HuH-7.5 (cell line): ENCODE results near the gene GREM2.

Experiments
- DNase-seq: peaks from one replicate; pipeline ENCODE4 v3.0.0; 2011; ENCODE audit warnings: low spot score

Gene GREM2

DNA sequence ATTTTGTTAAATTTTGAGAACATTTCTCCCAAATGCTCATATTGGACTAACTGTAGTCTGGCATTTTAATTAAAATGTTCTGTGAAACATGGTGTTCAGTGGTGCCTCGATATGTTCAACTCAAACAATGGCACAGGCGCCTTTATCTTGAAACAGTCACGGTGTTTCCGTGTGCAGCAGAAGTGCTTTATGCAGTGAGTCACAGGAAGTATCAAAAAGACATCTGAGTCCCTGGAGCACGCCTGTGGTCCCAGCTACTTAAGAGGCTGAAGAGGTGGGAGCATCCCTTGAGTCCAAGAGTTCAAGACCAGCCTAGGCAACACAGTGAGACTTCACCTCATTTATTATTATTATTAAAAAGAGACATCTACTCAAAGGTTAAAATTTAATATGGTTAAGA is 52.2 kb downstream of the GREM2 start:
- no peak for DNase-seq

DNA sequence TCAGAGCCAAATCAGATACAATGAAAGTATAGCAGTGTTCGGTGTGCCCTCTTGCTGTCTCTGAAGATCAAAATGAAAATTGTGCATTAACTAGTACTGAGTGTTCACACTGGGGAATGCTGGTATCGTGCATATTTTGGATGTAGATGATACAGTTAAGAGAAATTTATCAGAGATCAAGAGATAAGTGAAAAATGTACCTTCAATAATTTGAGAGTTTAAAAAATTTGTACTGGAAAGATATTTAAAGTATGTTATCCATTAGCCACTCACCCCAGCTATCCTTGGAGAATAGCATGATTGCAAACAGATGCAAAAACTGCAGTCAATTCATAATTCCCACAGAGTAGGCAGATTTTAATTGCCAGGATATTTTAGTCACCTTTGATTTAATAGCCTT is 56.4 kb downstream of the GREM2 start:
- no peak for DNase-seq

DNA sequence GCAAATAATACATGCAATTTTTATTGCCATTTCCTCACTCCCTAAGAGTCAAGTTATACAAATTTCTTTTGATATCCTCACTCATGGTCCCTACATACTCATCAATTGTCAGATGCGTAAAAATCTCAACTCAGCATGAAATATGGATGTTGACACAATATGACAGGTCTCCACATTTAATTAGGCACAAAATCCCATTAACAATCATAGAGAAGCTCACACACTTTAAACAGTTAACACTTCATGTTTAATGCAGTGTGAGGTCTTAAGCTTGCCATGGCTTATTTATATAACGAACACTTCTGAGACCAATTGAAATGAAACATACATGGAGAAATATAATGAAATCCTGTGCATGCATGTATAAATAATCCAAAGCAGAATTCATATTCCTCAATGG is 58.6 kb downstream of the GREM2 start:
- no peak for DNase-seq

DNA sequence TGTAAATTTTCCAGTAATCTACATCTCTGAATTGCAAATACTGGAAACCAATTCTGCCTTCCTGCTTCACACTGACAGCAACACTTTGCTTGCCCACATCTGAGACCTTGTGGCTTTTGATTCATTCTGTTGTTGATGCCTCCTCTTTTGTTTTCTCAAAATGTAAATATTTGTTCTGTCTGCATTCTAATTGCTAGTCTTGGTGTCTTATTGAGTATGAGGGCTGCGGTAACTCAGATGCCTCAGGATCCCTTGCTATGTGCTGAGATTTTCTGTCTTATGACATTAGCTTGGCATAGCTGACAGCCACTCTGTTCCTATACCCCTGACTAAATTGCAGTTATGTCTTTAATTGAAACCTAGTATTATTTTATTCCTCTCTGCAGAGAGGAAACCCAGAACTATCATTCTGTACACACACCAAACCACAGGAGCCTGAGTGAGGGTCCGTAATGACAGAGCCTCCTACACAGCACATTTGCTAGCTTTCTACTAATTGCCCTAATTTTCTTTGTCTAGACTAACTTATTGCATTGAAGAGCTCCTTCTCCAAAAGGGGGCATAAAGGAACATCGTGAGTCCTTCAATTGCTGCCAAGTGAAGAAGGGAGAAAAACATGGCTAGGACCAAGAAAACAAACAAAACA is 72.1 kb downstream of the GREM2 start:
- no peak for DNase-seq

DNA sequence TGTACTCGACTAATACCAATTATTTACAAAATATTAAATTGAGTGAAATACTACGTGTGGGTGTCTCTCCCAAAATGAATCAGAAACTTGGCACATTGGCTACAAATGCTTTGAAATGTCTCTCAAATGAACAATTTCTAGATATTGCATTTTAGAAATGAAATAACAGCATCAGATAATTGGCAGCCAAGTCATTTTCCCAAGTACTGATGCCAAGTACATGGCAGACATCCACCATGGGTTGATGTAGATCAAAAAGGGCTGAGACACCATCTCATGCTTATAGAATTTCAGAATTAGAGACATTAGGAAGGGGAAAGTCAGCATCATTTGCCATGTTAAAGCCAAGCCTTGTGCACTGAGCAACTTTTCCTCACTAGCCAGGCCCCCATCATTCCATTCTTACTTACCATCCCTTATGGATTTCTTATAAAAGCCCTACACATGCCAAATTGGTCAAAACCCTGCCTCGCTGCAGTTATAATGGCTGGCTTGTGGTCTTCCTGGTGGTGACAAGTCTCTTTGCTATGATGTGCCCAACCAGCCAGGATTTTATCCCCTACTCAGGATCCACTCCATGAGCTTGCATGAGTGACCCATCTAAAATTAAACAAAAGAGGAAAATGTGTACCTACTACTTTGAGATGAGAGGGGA is 73.1 kb downstream of the GREM2 start:
- no peak for DNase-seq

DNA sequence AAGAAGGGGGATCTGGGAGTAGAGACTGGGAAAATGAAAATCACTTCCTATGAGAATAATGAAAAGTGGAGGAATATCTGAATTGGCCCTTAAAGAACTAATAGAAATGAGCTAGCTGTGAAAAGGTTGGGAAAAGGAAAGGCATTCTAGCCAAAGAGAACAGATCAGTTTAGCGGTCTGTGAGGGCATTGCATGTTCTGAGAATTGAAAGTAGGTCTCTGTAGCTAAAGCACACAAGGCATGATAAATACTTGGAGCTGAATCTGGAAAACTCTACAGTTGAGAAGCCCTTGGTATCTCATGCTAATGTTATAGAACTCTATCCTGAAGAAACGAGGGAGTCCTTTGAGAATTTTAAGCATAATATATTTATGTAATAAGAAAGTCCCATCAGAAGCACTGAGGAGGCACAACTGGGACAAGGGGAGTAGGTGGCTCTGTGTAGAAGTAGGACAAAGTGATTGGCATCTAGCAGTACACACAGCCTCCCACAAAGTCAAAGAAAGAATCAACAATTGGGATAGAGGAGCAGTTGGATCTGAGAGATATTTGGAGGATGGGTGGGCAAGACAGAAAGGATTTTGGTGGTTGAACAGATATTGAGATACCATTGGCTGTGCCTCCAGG is 78.7 kb downstream of the GREM2 start:
- DNase-seq = no peak

DNA sequence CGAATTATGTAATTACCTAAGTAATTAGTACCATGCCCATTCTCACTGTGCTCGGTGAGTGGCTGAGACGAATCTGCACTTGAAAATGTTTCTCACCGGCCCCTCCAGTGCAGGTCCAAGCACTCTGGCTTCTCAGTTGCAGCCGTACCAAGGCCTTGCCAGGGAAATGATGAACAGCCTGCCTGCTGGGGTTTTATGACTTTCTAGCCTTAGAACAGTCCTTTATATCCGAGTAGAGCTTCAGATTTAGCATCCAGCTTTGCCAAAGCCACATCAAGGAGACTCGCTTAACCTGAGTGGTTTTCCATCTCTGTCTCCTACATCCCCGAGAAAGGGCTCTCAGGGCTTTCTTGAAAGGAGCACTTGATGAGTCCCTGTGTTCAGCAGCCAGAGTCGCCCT is 83.4 kb downstream of the GREM2 start:
- no peak for DNase-seq

DNA sequence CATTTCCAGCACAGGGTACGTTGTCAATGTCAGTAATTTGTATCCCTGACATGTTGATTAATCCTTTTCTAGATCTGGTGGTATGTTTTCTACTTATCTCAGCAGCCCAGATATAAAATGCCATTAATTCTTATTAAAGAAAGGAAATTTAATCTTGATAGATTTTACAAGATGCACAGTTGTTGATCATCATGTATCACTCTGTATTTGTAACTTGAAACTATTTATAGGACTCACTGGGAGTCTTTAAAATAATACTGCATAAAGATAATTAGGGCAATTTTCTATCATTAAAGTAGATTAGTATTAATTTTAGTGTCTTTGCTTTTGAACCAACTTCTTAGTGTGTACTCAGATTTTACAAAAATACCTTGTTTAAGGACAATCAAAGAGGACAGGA is 84.9 kb downstream of the GREM2 start:
- DNase-seq = no peak

DNA sequence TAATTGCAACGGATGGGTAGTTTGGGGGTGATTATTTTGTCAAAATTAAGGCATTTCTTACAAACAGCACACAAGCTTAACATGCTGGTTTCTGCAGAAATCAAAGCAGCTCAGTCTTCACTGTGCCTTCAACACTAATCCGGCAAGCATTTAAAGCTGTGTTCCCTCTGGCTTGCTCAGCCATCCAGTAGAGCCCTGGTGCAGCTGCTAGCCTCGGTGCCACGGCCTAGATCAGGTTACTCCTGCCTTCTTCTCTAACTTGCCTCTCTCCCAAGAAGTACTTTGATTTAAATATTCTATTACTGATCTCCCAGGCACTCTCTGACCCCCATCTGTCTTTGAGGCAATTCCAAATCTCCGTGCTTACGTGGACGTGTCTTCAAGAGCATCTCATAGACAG is 85.6 kb downstream of the GREM2 start:
- DNase-seq = no peak

DNA sequence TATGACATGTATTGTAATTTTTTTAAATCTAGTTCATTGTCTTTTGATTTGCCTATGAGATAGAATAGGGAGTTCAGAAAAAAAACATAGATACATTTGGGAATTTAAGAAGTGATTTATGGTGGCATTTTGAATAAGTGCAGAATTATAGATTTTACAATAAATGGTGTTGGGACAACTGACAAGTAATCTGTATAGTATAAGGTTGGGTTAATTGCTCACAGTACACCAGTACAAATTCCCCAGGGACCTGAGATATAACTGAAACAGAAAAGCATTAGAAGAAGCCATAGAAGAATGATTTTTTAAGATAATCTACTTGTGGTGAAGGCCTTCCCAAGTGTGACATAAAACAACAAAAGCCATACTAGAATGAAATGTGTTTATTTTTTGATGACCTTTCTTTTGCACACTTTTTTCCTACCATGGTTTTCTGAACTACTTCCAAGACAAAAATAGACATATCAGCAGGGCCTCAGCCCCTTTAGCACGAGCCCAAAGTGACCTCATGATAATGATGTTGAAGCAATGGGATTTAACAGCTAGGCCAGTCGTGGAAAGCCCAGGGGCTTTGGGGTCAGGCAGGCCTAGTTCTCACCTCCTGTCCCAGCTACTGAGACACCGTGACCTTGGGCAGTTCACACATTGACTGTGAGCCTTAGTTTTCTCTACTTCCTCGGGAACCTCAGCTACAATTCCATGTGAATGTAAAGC is 87.4 kb downstream of the GREM2 start:
- no peak for DNase-seq

DNA sequence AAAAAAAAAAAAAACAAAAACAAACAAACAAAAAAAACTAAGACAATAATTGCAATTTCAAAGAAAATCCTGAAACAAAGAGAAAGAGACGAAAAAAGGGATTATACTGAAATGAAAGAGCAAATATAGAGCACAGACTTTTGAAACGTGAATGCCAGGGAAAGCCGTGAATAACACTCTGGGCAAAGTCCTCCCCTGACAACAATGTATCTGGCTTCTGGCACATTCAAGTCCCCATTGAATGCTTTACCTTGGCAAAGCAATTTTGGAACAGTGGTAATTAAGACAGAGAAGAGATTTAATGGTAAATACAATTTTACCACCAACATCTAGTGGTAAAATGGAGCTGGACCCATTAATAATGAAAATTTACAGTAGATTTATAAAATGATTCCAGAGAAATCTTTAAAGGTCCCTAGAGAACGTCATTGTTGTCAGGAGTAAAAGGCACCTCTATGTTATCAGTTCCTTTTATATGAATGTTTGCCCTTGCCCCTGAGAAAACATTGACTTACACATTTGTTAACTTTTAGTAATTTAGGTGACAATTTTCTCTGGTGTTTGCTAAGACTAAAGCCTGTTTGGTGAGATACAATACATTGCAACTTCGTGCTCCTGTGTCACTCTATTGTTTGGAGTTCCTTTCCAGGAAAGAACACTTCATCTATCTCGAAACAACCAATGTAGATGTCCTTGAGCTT is 89.7 kb downstream of the GREM2 start:
- DNase-seq = no peak

DNA sequence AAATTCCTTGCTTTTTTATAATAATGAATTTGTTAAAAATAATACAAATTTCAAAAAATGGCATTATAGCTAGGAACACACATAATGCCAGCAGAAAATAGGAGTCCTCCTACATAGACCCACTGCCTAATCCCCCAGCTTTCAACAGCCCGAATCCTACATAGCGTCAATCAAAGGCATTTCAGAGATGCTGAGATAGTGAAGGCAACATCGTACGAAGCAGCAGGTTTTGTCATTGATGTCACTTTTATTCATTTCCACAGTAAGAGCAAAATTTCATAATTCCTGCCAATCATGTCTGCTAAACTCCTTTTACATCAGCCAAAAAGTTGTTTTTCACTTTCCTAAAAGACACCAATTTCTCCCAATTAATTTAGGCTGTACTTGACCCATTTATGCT is 94.1 kb downstream of the GREM2 start:
- DNase-seq = no peak

DNA sequence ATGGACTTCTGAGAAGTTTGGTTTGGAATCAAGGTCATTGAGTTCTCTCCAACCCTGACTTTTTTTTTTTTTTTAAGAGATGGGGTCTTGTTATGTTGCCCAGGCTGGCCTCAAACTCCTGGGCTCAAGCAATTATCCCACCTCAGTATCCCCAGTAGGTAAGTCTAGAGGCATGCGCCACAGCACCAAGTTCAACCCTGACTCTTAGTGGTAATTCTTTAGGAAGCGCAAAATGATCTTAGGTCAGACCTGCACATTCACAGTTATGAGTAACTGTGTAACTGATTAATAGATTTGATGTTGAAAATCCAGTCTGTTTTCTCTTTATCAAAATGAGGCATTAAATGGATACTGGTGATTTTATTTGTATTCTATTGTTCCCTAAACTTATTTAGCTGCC is 95.9 kb downstream of the GREM2 start:
- DNase-seq = no peak

DNA sequence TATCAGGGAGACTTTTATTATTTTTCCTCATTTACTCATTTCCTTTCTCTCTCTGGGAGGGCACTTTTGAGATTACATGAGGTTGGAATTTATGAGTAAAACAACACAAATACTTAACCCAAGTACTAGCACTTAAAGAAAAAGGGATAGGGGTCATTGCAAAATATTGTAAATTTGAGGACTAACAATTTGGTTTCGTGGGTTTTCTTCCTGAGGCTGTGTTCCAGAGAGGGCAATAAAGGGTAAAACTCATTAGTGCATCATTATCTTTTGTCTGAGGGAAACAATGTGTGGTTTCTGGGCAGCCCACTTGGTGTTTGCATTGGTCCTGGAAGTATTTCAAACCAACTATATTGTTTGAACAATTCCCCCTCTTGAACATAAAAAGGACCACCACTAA is 96.5 kb downstream of the GREM2 start:
- DNase-seq = no peak

DNA sequence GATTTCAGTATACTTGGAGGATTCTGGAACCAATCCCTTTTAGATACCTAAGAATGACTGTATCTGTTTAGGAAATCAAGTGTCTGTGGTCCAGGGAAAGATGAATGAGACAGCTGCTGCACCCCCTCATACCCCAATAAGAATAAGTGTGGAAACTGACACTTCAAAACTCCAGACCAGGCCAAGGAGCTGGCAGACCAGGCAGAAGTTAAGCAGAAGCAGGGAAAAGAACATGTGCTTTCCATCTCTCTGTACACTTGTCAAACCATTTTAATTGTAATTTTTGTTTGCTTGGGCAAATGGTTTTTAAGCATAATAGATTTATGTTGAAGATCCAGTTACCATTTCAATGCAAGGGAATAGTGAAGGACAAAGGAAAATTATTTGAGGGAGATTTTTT is 100.2 kb downstream of the GREM2 start:
- no peak for DNase-seq

DNA sequence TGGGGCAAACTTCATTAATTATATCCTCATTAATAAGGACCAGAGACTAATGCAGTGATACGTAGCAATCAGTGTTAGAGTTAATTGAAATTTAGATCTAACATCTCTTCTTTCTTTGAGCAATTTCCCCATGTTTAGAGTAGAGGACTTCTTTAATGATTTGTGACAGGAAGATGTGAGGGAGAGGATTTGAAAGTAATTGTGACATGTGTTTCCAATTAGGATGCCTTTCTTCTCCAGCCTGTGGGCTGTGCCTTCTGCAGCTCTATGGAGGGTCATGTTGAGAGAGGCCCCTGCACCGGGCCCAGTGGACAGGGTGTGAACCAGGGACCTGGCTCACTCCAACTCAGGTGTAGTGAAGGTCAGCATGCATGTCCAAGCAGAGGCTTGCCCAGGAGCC is 103.0 kb downstream of the GREM2 start:
- DNase-seq = no peak

DNA sequence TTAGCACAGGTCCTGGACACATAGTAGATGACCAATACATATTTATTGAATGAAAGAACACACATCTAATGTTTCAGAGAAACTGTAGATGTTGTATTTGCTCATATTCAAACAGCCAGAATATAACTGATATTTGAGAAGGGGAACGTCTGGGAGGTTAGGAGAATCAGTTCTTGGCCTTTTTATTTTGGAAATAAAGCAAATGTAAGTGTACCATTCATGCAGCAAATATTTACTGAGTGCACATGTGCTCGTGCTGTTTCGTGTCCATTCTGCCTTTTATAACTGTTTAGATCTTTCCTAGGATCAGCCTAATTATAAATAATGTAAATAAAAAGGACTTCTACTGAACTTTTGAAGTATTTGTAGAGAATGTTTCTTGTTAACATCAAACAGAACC is 103.8 kb downstream of the GREM2 start:
- DNase-seq = no peak

DNA sequence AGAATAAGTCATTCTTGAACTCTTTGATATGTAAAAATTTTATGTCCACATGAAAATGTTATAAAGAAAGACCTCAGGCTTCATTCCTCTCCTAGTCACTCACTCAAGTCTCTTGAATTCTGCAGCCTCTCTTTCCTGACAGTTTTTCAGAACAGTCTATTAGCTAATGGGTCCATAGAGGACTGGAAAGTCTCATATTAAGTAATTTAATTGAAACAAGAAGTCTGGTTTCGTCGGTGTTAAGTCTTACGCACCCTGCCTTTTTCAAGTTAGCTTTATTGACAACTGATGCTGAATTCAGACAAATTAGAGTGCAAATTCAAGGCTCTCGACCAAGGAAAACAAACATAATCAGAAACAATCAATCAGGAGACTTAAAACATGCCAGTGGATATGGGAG is 105.8 kb downstream of the GREM2 start:
- no peak for DNase-seq

DNA sequence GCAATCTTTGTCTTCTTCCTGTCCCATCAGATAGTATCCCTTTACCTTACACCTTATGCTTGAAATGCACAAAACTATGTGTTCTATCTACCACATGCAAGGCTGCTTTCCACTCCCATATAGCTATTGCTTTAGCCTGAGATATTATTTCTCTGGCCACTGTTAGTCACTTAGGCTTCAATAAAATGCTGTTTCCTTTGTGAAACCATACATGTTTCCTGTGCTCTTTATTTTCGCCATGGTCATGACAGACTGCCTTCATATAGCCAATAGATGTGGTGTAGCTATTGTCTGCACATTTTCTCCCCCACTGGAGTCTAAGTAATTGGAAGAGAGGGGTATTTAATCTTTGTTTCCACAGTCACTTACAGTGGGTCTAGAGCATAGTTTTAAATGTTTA is 108.4 kb downstream of the GREM2 start:
- DNase-seq = no peak

DNA sequence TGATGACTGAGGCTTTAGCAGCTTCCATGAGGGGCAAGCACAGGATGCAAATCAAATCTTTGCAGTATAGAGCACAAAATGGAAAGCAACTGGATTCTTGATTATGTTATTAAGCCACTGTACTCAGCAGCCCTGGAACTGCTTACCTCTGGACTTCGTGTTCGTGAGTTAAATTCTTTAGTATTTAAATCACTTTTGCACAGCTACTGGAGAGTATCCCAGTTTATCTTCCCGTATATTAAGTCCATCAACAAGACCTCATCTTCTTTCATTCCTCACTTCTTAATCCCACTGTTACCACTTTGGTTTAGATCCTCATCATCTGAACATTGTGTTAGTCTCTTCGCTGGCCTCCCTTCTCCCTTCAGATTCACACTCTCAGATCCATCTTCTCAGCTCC is 108.9 kb downstream of the GREM2 start:
- no peak for DNase-seq

DNA sequence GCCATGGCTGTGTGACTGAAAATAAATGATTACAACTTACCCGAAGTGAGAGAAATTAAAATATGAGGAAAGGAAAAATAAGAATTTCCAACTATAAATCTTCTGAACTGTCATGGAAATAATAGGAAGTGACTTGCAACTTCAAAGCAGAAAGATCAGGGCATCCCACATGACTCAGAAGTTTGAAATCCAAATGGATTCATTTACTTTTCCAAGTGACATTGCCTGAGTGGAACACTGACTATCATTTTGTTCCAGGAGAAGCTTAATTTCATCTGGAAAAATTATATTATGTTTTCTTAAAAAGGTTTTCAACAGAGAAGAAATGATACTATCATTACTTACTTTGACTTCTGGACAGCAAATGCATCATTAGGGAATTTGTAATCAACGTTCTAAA is 110.8 kb downstream of the GREM2 start:
- DNase-seq = no peak

DNA sequence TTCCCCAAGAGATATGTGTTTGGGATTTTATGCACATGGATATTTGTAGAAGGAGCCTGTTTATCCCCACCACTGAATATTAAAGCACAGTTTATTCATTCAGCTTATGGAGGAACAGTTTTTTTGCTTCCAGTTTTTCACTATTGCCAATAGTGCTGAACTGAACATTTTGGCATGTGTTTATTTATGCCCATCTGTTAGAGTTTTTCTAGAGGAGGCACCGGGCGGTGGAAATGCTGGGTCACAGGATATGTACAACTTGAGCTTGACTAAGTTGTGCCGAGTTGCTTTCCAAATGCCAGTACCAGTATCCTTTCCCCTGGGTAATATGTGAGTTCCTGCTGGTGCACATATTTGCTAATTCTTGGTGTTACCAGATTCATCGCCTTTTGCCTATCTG is 111.3 kb downstream of the GREM2 start:
- no peak for DNase-seq

DNA sequence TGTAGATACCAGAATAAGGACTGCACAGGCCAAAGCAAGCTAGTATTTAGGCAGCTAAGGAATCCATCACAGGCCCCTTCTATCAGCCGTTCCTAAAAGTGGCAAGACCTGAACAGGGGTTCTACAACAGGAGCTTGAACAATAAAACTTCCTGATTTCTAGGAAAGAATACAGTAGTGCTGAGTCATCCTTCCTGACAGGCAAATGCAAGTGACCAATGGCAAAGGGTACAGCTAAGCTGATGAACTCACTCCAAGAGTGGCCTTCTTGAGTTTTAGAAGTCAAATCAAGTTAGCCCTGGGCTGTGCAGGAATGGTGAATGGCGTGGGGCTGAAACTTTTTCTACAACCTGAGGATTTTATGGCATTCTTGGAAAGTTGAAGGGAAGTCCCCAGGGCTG is 112.9 kb downstream of the GREM2 start:
- DNase-seq = no peak
